Endothelial cell (in vitro differentiated cells): ENCODE measurements around the gene CGB5. TPM values are rescaled to one million over a fixed set of nuclear protein-coding genes. Genes with fewer than 3 reads are reported as not detected.
"Not testable (repeated sequence)": the region's sequence is repeated elsewhere in the genome, so short reads cannot be mapped to it uniquely, and the experiment has no call there.

Experiments used
- DNase-seq: peaks from one replicate; pipeline ENCODE4 v3.0.0; 2021; ENCODE audit warnings: low spot score
- H3K27ac Mint-ChIP-seq: one replicate; pipeline ENCODE4 v1.8.0; 2021; ENCODE audit warnings: mixed read lengths, inconsistent platforms; ENCODE audit not compliant: unreplicated experiment
- H3K27me3 Mint-ChIP-seq: one replicate; pipeline ENCODE4 v1.8.0; 2021; ENCODE audit warnings: mild to moderate bottlenecking, moderate library complexity, mixed read lengths, inconsistent platforms; ENCODE audit not compliant: unreplicated experiment
- H3K36me3 Mint-ChIP-seq: one replicate; pipeline ENCODE4 v1.8.0; 2021; ENCODE audit warnings: mild to moderate bottlenecking, low read depth, mixed read lengths, inconsistent platforms; ENCODE audit not compliant: unreplicated experiment
- H3K4me1 Mint-ChIP-seq: one replicate; pipeline ENCODE4 v1.8.0; 2021; ENCODE audit warnings: mild to moderate bottlenecking, mixed read lengths, inconsistent platforms; ENCODE audit not compliant: unreplicated experiment
- H3K4me3 Mint-ChIP-seq: one replicate; pipeline ENCODE4 v1.8.0; 2021; ENCODE audit warnings: mild to moderate bottlenecking, mixed read lengths, inconsistent platforms; ENCODE audit not compliant: unreplicated experiment
- H3K9me3 Mint-ChIP-seq: one replicate; pipeline ENCODE4 v1.8.0; 2021; ENCODE audit warnings: mixed read lengths, inconsistent platforms; ENCODE audit not compliant: unreplicated experiment
- CTCF ChIP-seq: fragments of 200-600 bp; sonication (generic); IDR thresholded peaks from one replicate; pipeline ENCODE4 v1.5.0; 2021; ENCODE audit warnings: antibody characterized with exemption; ENCODE audit not compliant: unreplicated experiment
- total RNA-seq: library from RNA; stranded (reverse); fragmentation: NEBNext Ultra II Directional; extraction: Animal tissue kit (Norgen Biotek cat#: 25700); gene quantifications from one replicate; pipeline ENCODE4 v1.2.1, GENCODE V29; 2021; ENCODE audit not compliant: unreplicated experiment

CGB5 gene
- total RNA-seq, 1 donor from 2014 or later = not detected

GRCh38 chr19:49022116-49022515 lies 21.5 kb upstream of the CGB5 start:
- H3K4me1 Mint-ChIP-seq = peaks cover 4% of the 10 kb centered on the region
- no peak overlapping the region for H3K27ac Mint-ChIP-seq
- no peaks in the 10 kb centered on the region for H3K36me3 Mint-ChIP-seq
- H3K9me3 Mint-ChIP-seq = no peaks in the 10 kb centered on the region
- peaks cover 8% of the 10 kb centered on the region for H3K27me3 Mint-ChIP-seq
- DNase-seq = no peak
- no peak for TF ChIP-seq CTCF
- H3K4me3 Mint-ChIP-seq = no peak overlapping the region

GRCh38 chr19:49024233-49024632 lies 19.4 kb upstream of the CGB5 start, which contains the start of gene CGB3:
TSS of gene CGB3 (minus strand) at chr19:49024333. CDS start at chr19:49023971, 362 bp downstream.
- not testable (repeated sequence) for H3K4me1 Mint-ChIP-seq, H3K27me3 Mint-ChIP-seq, H3K27ac Mint-ChIP-seq, H3K36me3 Mint-ChIP-seq, H3K4me3 Mint-ChIP-seq, H3K9me3 Mint-ChIP-seq, DNase-seq

- H3K27me3 Mint-ChIP-seq, H3K4me1 Mint-ChIP-seq, H3K27ac Mint-ChIP-seq, H3K4me3 Mint-ChIP-seq, DNase-seq, H3K9me3 Mint-ChIP-seq, H3K36me3 Mint-ChIP-seq: not testable (repeated sequence)
Observed at GRCh38 chr19:49025088-49025487, 18.6 kb upstream of the CGB5 start.

GRCh38 chr19:49025599-49025998 lies 18.0 kb upstream of the CGB5 start:
- H3K4me3 Mint-ChIP-seq, H3K27ac Mint-ChIP-seq: not testable (repeated sequence)

GRCh38 chr19:49028686-49029085 lies 15.0 kb upstream of the CGB5 start:
- H3K27me3 Mint-ChIP-seq, H3K9me3 Mint-ChIP-seq, H3K4me3 Mint-ChIP-seq: not testable (repeated sequence)

More at GRCh38 chr19:49025599-49025998, 18.0 kb upstream of the CGB5 start:
- H3K4me1 Mint-ChIP-seq, H3K36me3 Mint-ChIP-seq, H3K27me3 Mint-ChIP-seq, H3K9me3 Mint-ChIP-seq, DNase-seq: not testable (repeated sequence)

GRCh38 chr19:49029749-49030148 lies 13.9 kb upstream of the CGB5 start:
- not testable (repeated sequence) for H3K27ac Mint-ChIP-seq, H3K4me1 Mint-ChIP-seq, H3K27me3 Mint-ChIP-seq, H3K36me3 Mint-ChIP-seq, H3K4me3 Mint-ChIP-seq, H3K9me3 Mint-ChIP-seq, DNase-seq

More at GRCh38 chr19:49028686-49029085, 15.0 kb upstream of the CGB5 start:
- H3K4me1 Mint-ChIP-seq, H3K27ac Mint-ChIP-seq, H3K36me3 Mint-ChIP-seq, DNase-seq: not testable (repeated sequence)

- H3K27ac Mint-ChIP-seq, H3K27me3 Mint-ChIP-seq, DNase-seq, H3K4me3 Mint-ChIP-seq, H3K4me1 Mint-ChIP-seq, H3K9me3 Mint-ChIP-seq, H3K36me3 Mint-ChIP-seq: not testable (repeated sequence)
Observed at GRCh38 chr19:49030323-49030722, 13.3 kb upstream of the CGB5 start.

- not testable (repeated sequence) for H3K4me3 Mint-ChIP-seq, H3K9me3 Mint-ChIP-seq, H3K36me3 Mint-ChIP-seq, H3K27me3 Mint-ChIP-seq, H3K27ac Mint-ChIP-seq, H3K4me1 Mint-ChIP-seq, DNase-seq
- peak; percentile 72 for TF ChIP-seq CTCF
Observed at GRCh38 chr19:49031642-49032301, 11.9 kb upstream of the CGB5 start, which contains the start of gene CGB2. TSS of gene CGB2 (plus strand) at chr19:49031890. CDS start at chr19:49032096, 206 bp downstream.
